Cerebellar cortex (tissue), 1 donor: ENCODE data around the gene TAS2R50.
"Not testable (repeated sequence)": the region's sequence is repeated elsewhere in the genome, so short reads cannot be mapped to it uniquely, and the experiment has no call there.

Source experiments
- DNase-seq: peaks from one replicate; pipeline ENCODE4 v3.0.0-alpha.2; 2015; ENCODE audit warnings: low spot score

TAS2R50 gene, protein sequence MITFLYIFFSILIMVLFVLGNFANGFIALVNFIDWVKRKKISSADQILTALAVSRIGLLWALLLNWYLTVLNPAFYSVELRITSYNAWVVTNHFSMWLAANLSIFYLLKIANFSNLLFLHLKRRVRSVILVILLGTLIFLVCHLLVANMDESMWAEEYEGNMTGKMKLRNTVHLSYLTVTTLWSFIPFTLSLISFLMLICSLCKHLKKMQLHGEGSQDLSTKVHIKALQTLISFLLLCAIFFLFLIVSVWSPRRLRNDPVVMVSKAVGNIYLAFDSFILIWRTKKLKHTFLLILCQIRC

GRCh38 chr12:10986812-10987211, at the start of gene TAS2R50:
TAS2R50 (minus strand) TSS chr12:10986912; CDS start chr12:10986860, 52 bp downstream.
- DNase-seq: no peak

- not testable (repeated sequence) for DNase-seq
Measured at GRCh38 chr12:11033959-11034358, 47.2 kb upstream of the TAS2R50 start.

DNA sequence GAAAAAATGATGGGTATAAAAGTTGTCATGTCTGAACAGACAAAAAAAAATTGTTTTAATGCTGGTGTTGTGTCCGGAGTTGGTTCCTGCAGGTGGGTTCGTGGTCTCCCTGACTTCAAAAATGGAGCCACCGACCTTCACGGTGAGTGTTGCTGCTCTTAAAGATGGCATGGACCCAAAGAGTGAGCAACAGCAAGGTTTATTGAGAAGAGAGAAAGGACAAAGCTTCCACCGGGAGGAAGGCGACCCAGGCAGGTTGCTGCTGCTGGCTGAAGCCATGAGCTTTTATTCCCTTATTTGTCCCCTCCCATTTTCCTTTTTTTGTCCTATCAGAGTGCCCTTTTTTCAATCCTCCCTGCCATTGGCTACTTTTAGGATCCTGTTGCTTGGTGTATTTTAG, 44.6 kb upstream of the TAS2R50 start, which contains the start of gene TAS2R31:
Gene TAS2R31 (minus strand): TSS at position 101 of the 400 bp plus-strand sequence. CDS start 72 bp downstream, at position 29.
- no peak for DNase-seq

DNA sequence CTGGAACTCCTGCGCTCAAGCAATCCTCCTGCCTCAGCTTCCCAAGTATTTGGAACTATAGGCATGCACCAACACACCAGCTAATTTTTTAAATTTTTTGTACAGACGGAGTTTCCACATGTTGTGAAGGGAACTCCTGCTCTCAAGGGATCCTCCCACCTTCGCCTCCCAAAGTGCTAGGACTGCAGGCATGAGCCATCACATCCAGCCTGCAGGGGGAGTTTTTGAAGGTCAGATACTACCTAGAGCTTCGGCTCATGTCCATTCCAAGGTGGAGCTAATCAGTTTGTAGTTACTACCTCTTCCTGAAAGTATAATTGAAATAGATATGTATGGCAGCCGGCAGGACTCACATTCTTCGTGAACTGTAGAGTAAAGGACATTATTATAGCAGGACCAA, 39.4 kb upstream of the TAS2R50 start:
- DNase-seq: no peak

DNA sequence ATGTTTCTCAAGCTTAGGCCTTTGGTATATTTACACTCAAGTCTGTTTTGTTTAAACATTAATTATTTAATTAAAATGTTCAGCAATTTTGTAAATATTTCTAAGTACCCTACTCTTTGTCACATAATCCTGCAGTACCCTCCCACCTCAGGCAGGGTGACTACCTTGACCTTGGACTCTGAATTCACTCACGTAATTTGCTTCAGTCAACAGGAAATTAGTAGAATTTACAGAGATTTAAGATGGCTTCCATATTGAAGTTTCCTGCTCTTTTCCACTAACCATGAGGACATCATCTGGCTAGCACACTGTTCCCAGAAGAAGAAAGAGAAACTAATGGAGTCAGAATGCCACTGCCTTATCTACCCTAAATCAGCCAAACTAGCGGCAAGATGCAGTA, 36.7 kb upstream of the TAS2R50 start:
- no peak for DNase-seq

GRCh38 chr12:11022520-11022919, 35.8 kb upstream of the TAS2R50 start, which contains the start of gene TAS2R19:
TAS2R19 (minus strand) TSS chr12:11022620; CDS start chr12:11022571, 49 bp downstream.
- no peak for DNase-seq

GRCh38 chr12:11016937-11017336, 30.2 kb upstream of the TAS2R50 start:
- no peak for DNase-seq

DNA sequence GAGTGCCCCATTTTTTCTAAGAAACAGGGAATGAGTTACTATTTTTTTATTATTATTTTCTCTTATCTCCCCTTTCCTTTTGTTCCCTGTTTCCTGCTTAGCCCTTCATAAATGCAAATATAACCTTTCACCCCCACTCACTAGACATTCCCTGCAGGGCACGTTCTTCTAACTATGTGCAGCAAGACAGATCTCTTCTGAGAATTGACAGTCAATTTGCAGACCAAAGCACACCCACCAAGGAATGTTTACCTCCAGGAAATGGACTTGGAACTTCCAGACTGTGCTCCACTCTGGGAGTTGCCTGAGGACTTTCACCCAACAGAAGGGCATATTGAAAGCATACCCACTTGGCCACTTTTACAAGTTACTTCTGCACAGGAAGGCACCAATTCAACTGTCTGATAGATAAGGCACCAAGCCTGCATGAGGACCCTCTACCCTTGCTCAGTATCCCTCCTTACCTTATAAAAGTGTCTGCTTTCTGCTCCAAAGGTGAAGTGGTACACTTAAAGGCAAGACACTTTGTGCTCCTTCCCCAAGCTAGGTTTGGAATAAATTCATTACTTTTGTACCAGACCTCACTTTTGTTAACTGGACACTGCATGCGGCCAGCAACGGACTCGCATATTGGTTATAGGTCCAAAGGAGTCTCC, 29.2 kb upstream of the TAS2R50 start:
- DNase-seq: no peak

DNA sequence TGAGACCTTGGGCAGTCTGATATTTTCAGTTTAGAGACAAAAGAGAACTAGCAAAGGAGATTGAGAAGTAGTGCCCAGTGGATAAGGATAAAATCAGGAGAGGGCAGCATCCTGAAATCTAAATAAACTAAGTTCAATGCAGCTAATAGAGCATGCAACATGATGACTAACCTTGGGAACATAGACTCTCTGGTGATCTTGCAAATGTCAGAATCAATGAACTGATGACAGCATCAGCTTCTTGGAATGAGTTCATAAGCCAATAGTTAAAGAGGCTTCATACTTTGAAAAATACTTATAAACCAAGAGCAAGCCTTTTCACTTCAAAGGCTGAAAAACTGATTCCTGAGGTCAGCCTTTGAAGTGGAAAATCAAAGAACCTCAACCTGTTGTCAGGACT, 27.5 kb upstream of the TAS2R50 start:
- DNase-seq: no peak

- no peak for DNase-seq
Measured at GRCh38 chr12:11007608-11008007, 20.9 kb upstream of the TAS2R50 start.

- DNase-seq: no peak
Measured at GRCh38 chr12:10998204-10998603, 11.5 kb upstream of the TAS2R50 start, which contains the start of gene TAS2R20. TAS2R20 (minus strand) TSS chr12:10998304; CDS start chr12:10997875, 429 bp downstream.

DNA sequence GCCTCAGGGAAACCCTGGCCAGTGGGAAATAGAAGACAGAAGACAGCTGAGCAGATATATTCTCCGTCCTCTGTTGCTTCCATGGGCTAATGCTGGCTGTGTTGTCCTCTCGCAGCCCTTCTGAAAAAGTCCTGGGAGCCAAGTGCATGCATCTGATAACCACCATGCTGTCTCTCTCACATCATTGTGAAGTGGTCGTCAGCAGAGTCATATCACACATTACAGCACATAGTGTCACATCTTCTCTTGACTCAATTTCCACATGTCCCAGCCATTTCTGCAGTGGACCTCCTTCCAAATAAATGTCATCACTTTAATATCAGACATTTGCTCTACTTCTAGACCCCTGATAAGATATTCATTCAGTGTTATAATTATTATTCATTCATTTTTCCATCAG, 7.6 kb upstream of the TAS2R50 start:
- DNase-seq: no peak

- no peak for DNase-seq
Measured at GRCh38 chr12:10989107-10989506, 2.4 kb upstream of the TAS2R50 start.

DNA sequence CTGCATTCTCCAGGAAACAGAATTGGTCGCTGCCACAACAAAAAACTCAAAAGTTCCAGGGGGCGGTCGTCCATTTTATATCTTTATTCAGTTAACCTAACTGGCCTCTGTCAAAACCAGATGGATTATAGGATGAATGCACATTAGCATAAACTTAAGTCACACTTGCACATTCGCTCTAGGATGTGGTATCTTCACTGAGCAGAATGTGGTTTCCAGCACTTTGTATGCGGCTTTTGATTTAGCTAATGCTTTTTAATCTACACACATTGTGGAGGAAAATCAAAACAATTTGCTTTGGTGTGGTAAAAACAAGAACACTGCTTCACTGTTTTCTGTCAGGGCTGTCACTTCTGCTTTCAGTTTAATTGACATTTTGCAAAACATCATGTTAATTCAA, 4.5 kb downstream of the TAS2R50 start:
- DNase-seq: no peak

- DNase-seq: no peak
Measured at GRCh38 chr12:10974965-10975364, 11.7 kb downstream of the TAS2R50 start.

DNA sequence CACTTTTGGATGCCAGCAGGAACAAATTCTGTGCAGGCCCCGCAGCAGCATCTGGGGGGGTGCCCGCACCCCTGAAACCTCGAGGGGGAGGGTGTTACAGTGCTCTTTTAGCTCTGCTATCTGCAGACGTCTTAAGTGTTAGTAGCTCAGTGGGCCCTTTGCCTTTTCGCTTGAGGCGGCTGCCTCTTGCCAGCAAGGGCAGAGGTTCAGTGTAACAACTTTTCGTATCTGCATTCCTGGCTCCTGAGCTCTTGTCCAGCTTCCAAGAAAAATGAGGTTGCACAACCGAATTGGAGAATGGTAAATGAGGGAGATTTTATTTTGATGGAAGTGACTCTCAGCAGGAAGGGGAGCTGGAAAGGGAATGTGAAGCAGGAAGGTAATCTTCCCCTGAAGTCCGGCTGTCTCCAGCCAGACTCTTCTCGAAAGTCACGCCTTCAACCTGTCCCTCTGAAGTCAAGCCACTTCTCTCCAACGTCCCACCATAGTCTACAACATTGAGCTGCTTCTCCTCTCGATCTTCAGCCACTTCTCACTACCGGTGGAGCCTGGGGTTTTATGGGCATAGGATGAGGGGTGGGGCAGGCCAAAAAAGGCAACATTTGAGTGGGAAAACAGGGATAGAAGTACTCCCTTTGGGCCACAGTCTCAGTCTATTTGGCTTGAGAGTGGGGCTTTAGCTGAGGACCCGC, 17.8 kb downstream of the TAS2R50 start:
- no peak for DNase-seq

GRCh38 chr12:10967409-10967808, 19.3 kb downstream of the TAS2R50 start:
- no peak for DNase-seq

GRCh38 chr12:10966314-10966713, 20.4 kb downstream of the TAS2R50 start:
- DNase-seq: no peak

- no peak for DNase-seq
Measured at GRCh38 chr12:10965476-10965875, 21.2 kb downstream of the TAS2R50 start.

DNA sequence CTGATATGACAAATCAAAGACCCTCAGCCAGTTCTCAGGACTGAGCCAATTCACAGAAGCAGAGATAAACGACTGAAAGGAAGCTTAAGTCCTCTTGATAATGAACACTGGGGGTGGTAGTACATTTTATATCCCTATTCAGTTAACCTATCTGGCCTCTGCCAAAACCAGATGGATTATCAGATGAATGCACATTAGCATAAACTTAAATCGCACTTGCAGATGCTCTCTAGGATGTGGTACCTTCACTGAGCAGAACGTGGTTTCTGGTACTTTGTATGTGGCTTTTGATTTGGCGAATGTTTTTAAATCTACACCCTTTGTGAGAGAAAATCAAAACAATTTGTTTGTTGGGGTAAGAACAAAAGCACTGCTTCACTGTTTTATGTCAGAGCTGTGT, 26.5 kb downstream of the TAS2R50 start:
- no peak for DNase-seq

- DNase-seq: no peak
Measured at GRCh38 chr12:10959804-10960203, 26.9 kb downstream of the TAS2R50 start.

GRCh38 chr12:10957741-10958140, 29.0 kb downstream of the TAS2R50 start:
- no peak for DNase-seq

- DNase-seq: no peak
Measured at GRCh38 chr12:10956085-10956484, 30.6 kb downstream of the TAS2R50 start.
